Activated T-helper 1 cell treated with Interleukin-2 at 50 U/mL for 16 hours (primary cell): ENCODE measurements around the gene STK32A.
"Not testable (repeated sequence)": the region's sequence is repeated elsewhere in the genome, so short reads cannot be mapped to it uniquely, and the experiment has no call there.

Source experiments
- DNase-seq: peaks from one replicate; pipeline ENCODE4 v3.0.0-alpha.2; 2020; ENCODE audit warnings: low read depth

The STK32A gene

DNA sequence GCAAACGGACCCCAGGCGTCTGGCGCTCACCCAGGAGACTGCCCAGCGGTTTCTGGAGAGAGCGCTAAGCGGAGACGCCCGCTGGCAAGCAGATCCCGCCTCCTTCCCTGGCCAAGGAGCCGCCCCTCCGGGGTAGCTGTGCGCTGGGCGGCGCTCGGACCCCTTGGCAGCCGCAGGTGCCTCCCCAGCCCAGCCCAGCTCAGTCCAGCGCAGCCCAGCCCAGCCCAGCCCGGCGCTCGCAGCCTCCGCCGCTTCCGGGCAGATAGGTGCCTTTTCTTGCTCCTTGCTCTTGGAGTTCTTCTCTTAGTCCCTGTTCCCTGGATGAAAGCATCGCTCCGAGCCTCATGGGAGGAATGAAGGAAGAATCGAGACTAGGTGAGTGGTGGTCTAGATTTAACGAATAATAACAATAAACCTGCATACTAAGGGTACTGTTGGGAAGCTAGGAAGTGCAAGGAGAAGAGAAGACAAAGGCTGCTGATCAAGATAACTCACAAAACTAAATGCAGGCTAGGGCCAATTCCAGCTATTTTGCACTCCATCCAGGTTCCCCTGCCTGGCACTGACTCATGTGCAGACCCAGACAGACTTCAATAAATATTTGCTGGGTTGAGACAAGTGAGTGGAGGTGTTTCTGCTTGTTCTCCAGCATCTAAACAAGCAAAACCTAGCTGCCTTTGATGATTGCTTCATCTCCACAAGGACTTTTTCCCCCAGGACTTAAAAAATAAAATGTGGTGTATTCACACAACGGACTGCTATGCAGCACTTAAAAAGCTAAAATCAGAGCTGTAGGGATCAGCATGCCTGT is at the start of gene STK32A:
Gene STK32A (plus strand): TSS at position 202 of the 811 bp plus-strand sequence. CDS start 4,609 bp downstream, outside the sequence.
- DNase-seq, result no peak

DNA sequence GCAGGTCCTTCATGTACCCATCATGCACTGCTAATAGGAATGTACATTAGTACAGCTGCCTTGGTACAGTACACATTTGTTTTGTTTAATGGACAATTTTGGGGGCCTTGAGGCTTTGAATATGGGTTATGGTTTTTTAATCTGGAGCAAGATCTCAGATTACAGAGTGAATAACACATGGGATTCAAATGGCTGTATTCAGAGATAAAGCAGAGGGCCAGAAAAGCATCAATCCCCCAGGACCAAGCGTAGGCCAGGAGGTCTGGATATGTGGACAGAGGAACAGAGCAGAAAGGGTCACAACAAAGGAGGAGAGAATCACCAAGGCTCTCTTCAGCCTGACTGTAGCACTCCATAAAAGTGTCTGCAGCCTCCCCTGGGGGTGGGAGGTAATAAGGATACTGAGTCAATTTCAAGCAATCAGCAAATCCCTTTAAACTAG is 47.7 kb upstream of the STK32A start:
- DNase-seq, result no peak

DNA sequence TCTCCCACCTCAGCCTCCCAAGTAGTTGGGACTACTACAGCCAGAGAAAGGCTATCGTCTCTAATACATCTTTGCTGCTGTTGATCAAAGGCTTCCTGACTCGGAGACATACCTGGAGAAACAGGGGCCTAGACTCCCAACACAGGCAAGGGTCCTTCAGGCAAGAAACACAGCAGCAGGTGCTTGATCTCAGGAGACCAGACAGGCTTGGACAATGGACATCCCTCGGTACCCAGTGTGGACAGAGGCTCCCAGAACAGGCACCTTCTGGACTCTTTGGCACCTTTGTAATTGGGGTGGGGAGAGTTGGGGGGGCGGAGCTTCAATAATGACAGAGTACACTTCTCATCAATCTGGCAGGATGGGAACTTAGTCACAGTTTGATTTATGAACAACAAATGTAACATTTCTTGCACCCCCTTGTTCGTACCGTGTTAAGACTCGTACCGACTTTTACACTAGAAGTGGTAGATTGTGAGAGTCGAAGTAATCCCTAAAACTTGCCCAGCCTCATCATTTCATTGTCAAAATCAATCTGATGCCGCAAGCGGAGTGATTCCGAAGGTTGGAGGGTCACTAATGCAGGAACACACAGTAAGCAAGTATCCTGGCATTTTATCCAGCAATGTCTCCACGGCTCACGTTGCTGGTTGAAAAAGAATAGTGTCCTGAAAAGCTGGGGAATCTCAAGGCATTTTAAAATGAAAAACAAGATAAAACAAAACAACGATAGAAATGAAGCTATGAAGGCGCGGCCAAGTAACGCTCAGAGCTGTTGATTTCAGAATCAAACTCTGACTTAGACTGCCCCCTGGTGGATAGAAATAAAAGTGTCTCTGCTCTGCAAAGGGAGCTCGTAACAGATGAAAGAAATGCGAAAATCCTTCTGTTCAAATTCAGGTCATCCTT is 46.4 kb upstream of the STK32A start:
- DNase-seq, result no peak

DNA sequence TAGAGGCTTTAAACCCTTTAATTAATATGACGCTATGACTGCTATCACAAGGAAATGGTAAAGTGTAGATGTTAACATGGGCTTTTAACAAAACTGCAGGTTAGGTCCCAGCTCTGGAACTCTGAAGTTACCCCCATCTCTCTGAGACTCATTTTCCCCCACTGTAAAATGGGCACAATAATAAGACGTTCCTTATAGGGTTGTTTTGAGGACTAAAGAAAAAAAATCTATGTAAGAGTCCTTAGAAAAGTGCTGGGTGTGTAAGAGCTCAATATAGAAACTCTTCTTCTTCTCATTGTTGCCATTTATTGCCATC is 45.8 kb upstream of the STK32A start:
- no peak for DNase-seq

DNA sequence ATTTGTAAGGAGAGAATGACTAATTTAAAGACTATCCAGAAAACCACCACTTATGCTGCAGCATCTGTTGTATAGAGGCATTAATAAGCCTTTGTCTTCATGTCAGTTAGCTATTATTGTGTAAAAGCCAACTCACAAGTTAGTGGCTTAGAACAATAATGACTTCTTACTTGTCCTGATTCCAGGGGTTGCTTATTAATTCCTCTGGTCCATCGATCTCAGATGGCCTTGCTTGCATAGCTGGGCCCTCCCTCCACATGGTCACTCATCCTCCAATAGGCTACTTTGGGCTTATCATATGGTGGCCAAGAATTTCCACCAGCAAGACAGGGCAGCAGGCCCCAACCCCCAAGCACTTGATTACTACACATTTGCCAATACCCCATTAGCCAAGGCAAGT is 44.5 kb upstream of the STK32A start:
- DNase-seq, result no peak

DNA sequence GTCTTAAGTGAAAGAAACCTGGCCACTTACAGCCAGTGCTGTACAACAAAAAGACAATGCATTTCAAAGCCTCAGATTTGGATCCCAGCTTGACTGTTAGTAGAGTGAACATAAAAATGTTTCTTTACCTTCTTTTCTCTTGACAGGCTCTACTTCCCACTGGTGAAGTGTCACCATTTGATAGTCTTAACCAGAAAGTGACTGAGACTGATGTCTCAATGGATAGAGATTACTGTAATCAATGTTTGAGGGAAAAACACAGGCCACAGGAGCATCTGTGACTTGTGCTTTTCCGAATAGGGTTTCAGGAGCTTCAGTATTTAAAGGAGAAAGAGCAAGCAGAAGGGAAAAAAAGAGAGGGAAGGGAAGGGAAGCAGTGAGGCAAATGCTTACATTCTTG is 41.7 kb upstream of the STK32A start:
- no peak for DNase-seq

DNA sequence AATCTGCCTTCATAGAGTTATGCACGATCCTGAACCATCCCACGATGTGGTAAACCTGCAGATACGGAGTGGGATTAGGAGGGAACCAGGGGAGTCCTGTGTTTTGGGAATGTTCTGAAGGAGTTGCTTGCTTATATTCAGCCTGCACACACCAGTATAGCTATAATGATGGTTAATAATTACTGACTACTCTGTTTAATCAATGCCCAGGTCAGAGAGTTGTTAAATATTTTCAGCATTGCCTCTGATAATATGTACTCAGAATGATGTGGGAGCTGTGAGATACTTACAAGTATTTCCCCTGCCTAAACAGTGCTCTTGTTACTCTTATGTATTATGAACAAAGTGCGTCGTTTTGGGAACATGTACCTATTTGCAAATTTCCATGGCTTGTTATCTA is 34.8 kb upstream of the STK32A start:
- DNase-seq, result no peak

DNA sequence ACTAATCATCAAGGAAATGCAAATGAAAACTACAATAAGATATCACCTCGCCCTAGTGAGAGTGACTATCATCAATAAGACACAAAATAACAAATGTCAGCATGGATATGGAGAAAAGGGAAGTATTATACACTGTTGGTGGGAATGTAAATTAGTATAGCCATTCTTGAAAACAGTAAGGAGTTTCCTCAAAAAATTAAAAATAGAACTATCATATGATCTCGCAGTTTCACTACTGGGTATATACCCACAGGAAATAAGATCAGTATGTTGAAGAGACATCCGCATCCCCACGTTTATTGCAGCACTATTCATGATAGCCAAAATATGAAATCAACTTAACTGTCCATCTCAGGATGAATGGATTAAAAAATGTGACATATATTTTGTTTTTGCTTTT is 31.6 kb upstream of the STK32A start:
- DNase-seq, result no peak

DNA sequence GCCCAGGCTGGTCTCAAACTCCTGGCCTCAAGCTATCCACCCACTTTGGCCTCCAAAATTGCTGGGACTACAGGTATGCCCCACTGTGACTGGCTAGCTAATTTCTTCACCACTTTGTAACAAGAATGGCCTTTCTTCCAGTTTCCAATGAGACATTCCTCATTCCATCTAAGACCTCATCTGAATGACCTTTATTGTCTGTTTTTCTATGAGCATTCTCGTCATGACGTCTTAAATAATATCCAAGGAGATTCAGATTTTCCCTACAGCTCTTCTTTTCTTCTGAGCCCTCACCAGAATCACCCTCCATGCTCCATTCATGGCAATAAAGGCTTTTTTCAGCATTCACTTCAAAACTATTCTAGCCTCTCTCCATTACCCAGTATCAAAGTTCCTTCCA is 30.2 kb upstream of the STK32A start:
- no peak for DNase-seq

DNA sequence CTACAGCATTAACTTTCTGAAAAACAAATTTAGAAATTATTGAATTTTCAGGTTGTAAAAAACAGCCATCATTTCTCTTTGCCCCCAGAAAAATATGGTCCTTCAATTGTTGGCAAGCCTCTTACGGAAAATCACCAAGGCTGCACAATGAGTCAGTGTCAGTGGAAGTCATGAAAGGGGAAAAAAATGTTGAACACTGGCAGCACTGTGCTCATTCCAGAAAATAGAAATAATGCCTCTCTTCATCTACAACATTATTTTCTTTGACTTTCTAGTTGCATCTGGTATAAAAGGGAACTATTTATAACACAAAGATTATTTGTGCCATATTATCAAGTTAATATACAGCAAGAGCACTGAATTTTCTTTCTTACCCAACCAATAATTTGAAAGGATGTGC is 26.7 kb upstream of the STK32A start:
- DNase-seq, result no peak

DNA sequence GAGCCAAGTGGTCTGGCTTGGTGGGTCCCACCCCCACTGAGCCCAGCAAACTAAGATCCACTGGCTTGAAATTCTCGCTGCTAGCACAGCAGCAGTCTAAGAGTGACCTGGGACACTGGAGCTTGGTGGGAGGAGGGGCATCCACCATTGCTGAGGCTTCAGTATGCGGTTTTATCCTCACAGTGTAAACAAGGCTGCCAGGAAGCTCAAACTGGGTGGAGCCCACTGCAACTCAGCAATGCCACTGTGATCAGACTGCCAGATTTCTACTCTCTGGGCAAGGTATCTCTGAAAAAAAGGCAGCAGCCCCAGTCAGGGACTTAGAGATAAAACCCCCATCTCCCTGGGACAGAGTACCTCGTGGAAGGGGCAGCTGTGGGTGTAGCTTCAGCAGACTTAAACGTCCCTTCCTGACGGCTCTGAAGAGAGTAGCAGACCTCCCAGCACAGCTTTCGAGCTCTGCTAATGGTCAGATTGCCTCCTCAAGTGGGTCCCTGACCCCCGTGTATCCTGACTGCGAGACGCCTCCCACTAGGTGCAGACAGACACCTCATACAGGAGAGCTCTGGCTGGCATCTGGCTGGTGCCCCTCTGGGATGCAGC is 18.2 kb upstream of the STK32A start:
- no peak for DNase-seq

DNA sequence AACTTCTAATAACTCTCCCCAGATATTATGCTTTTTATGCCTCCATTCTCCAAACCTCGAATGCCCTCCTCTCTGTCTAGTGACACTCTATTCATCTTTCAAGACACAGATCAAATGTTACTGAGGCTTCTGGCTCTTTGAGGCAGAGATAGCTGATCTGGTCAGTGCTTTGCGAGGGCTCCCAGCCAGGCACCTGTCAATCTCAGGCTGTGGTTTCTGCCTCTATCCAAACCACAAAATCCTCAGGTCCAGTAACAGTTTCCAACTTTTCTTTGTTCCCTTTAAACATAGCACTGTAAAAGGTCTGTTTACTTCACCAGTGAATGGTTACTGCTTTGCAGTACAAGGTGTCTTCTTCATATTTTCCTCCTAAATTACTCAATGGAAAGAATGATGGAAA is 11.5 kb upstream of the STK32A start:
- DNase-seq, result no peak

DNA sequence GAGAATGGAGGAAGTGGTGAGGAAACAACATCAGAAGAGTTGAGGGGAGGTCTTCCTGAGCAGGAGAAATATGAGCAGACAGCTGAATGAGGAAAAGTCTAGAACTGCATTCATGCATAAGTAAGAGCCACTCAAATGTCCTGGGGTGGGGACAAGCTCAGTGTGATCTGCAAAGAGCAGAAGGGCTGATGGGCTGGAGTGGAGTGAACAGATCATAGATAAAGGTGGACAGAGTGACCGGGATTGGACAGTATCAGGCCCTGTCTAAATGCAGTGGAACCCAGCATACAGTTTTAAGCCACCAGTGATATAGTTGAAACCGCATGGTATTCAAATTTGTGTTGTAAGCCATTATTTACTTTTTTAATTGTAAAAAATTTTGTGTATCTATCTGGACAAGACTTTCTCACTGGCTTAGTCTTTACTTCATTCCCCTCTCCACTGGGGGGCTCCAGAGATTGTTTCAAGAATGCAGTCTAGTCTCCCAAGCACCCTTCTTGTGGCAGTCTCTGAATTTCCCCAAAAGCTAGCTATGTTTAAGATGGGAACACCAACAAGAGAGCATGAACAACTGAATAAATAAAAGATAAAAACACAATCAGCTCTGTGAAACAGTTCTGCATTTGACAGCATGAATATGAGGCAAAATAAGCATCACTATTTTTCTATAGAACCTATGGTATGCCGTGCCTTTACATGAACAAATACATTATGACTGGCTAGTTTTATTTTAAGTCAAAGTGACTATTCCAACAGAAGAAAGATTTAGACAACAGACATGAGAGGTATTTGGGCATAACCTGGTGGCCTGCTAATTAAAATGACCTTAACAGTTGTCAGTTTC is 10.7 kb upstream of the STK32A start:
- no peak for DNase-seq

DNA sequence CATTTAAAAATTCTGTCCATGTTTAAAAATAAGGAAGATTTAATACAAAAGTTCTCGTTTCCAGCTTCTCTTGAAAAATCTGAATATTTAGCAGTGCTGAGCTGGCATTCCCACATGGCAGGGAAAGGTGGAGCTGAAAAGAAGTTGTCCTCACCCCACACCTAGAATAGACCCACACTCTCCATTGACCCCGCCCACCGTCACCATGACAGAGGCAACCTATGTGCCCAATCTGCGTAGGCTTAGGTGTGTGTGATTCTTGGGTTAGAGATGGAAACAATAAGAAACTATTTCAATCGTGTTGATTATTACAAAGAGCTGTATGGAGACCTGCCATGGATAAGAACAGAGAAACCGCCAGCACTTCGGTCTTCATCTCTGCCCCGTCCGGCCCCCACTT is 8.9 kb upstream of the STK32A start:
- DNase-seq, result no peak

DNA sequence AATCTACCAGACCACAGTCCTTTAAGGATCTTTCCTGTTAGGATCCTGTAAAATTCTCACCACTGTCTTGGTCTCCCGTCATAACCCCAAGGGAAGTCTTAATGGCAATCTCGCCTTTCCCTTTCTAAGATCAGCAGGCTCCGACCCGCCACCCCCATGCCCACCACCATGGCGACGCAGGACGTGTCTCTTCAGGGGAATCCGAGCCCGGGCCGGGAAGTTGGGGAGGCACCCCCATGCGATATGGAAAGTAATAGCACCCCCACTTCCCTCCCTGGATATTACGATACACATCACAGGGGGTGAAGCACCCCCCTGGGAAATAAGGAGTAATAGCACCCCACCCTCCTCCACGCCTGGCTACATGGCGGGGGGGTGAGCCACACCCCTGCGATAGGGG is 8.3 kb upstream of the STK32A start:
- DNase-seq, result no peak

DNA sequence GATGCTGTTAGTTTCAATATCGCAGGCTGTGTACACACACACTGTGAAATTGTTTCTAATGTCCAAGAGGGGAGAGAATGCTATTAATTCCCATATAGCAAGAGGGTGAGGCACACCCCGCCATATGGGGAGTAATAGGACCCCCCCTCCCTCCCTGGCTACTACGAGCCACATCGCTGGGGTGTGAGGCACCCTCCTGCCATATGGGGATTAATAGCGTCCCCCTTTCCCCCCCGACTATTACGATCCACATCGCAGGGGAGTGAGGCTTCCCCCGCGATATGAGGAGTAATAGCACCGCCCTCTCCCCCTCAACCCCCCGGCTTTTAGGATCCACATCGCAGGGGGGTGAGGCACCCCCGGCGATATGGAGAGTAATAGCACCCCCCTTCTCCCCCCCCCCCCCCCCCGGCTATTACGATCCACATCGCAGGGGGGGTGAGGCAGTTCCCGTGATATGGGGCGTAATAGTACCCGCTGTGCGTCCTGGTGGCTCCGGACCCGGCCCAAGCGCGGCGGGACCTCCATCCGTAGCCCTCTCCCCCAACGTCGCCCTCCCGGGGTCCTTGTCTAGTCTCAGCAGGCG is 494 bp upstream of the STK32A start:
- DNase-seq, result no peak

DNA sequence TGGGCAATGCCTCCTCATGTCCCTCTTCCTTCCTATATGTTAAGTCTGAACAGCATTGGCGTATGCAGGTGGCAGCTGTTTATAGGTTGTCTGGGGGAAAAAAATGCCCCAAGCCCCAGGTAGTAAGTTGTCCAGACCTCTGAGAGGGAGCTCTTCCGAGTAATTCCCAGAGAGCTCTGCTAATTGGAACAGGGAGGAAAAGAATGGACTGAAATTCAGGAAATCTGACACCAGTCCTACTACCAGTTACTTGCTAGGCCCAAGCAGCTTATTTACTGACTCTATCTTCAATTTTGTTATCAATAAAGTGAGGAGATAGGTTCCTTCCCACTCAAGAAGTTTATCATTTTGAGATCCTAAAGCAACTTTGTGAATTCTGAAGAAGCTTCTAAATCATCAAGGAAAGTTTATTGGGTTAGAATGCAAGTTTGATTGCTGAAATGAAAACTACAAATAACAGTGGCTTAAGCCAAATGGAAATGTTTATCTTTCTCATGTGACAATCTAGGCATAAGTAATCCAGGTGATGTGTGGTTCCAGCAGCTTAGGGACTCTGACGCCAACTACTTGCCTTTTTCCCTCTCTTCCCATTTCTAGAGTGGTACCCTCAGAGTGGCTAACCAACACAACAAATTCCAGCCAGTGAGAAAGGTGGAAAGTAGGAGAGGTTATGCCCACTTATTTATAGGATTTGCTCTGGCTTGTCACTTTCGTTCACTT is 5.6 kb downstream of the STK32A start:
- no peak for DNase-seq

DNA sequence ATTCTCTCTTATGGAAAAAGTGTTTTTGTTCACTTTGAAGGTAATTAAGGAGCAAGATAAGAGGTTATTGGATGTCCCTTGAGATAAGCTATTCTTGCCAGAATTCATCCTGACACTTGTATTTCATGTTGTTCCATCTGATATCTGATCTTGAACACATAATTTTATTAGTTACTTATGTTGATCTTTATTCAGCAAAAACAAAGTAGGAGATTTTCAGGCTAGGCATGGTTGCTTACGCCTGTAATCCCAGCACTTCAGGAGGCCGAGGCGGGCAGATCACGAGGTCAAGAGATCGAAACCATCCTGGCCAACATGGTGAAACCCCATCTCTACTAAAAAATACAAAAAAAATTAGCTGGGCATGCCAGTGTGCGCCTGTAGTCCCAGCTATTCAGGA is 8.4 kb downstream of the STK32A start:
- DNase-seq, result not testable (repeated sequence)

DNA sequence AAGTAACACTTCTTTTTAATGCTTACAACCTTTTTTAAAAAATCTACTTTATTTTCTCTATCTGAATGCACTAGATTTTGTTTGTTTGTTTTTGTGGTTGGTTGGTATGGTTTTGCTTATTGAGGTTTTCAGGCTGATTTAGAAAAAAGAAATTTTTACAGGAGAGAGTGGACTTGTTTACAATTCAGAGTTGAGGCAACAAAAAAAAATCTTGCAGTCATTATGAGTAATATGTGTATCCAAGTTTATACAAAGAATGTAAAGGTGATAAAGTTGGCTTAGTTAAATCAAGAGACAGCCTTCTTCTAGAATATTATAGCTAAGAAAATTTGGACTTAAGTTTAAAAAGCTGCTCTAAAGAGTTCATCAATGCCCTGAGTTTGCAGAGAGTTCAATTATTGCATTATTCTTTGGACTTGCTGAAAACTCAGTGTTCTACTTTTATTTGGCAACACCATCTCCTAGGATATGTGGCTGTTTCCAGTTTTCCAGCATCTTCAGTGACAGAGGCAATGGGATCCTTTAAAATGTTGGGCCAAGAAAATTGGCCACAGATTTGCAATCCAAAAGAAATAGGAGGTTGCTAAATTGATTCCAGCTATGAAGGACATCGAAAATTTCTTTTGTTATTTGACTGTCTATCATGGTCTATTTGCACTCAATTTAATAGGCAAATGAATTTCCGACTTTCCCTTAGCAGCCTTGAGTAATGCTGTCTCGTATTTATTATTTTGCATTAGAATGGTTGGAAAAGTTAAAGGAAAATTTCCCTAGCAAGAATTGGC is 10.7 kb downstream of the STK32A start:
- DNase-seq, result no peak

DNA sequence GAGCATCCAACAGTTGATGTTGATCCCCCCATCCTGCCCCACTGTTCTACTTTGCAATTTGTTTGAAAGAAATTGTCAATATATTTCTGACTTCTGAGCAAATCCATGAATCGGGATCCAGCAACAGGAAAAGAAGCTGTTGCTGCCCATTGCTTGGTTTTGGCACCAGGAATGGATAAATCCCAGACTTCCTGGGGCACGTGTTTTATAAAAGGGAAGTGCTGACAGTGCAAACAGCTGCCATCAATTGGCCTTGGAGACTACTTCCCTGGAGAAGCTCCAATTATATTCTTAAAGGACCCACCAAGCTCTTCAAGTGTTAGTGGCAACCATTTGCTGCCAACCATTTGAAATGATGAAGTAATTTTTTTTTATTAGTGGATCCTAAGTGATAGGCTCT is 13.7 kb downstream of the STK32A start:
- DNase-seq, result no peak
